Endodermal cell (in vitro differentiated cells): ENCODE data around the gene ROR1. TPM values are rescaled to one million over a fixed set of nuclear protein-coding genes. Genes with fewer than 3 reads are reported as not detected.

Source experiments
- DNase-seq: peaks from one replicate; pipeline ENCODE4 v3.0.0-alpha.2; 2017
- H3K27ac ChIP-seq: 2 replicates; pipeline ENCODE4 v1.5.1; 2013; ENCODE audit warnings: mild to moderate bottlenecking, low read depth, low read length, moderate library complexity
- H3K27me3 ChIP-seq: 2 replicates; pipeline ENCODE4 v1.6.1; 2013; ENCODE audit warnings: mild to moderate bottlenecking, low read length, moderate library complexity; ENCODE audit not compliant: insufficient read depth, control insufficient read depth, poor library complexity, severe bottlenecking
- H3K36me3 ChIP-seq: 2 replicates; pipeline ENCODE4 v1.7.0; 2013; ENCODE audit warnings: mild to moderate bottlenecking, low read length, moderate library complexity; ENCODE audit not compliant: control insufficient read depth, insufficient read depth
- H3K4me1 ChIP-seq: one replicate; pipeline ENCODE4 v1.7.0; 2013; ENCODE audit warnings: low read length; ENCODE audit not compliant: control insufficient read depth, insufficient read depth
- H3K4me3 ChIP-seq: 2 replicates; pipeline ENCODE4 v1.5.1; 2013; ENCODE audit warnings: mild to moderate bottlenecking, low read length, moderate library complexity
- H3K9ac ChIP-seq: 2 replicates; pipeline ENCODE4 v1.6.1; 2013; ENCODE audit warnings: mild to moderate bottlenecking, low read length, moderate library complexity; ENCODE audit not compliant: poor library complexity, severe bottlenecking; ENCODE audit errors: extremely low read depth
- H3K9me3 ChIP-seq: 2 replicates; pipeline ENCODE4 v1.6.1; 2013; ENCODE audit warnings: mild to moderate bottlenecking, low read length, moderate library complexity; ENCODE audit not compliant: control insufficient read depth
- H3K27ac Mint-ChIP-seq: 2 replicates; pipeline ENCODE4 v1.8.0; 2020; ENCODE audit warnings: mixed read lengths
- H3K27me3 Mint-ChIP-seq: 2 replicates; pipeline ENCODE4 v1.8.0; 2021; ENCODE audit warnings: mild to moderate bottlenecking, mixed read lengths; ENCODE audit not compliant: insufficient read depth
- H3K36me3 Mint-ChIP-seq: 2 replicates; pipeline ENCODE4 v1.8.0; 2020; ENCODE audit warnings: low read depth, mixed read lengths
- H3K4me1 Mint-ChIP-seq: 2 replicates; pipeline ENCODE4 v1.8.0; 2020; ENCODE audit warnings: mixed read lengths
- H3K4me3 Mint-ChIP-seq: 2 replicates; pipeline ENCODE4 v1.8.0; 2020; ENCODE audit warnings: mild to moderate bottlenecking, moderate library complexity, mixed read lengths
- H3K9me3 Mint-ChIP-seq: 2 replicates; pipeline ENCODE4 v1.8.0; 2020; ENCODE audit warnings: mild to moderate bottlenecking, mixed read lengths
- WGBS, 2 experiments: methylation state at CpG; one replicate each; pipeline versions ENCODE4 v1.1.5 to v1.1.7; 2013; ENCODE audit warnings: missing lambda C conversion rate in 2 of 2, mixed read lengths in 1 of 2; ENCODE audit not compliant: insufficient coverage in 1 of 2, insufficient read length in 1 of 2; 5-methylcytosine and 5-hydroxymethylcytosine counted together
- total RNA-seq, 2 donors: library from RNA; stranded (reverse); fragmentation: NEBNext Ultra II Directional in 1 of 2; extraction: Animal tissue kit (Norgen Biotek cat#: 25700) in 1 of 2; gene quantifications; 2 replicates in 1 of 2; 3 replicates in 1 of 2; pipeline ENCODE4 v1.2.1, GENCODE V29; 2021
- TF ChIP-seq, protein P1 (sequence below): fragments of 200-600 bp; sonication (generic); conservative IDR thresholded peaks from 2 replicates; pipeline ENCODE4 v1.5.0; 2021; ENCODE audit warnings: antibody characterized with exemption, mild to moderate bottlenecking

Gene ROR1
- total RNA-seq, 2 donors from 2014 or later: 77.4 to 77.9 TPM

DNA sequence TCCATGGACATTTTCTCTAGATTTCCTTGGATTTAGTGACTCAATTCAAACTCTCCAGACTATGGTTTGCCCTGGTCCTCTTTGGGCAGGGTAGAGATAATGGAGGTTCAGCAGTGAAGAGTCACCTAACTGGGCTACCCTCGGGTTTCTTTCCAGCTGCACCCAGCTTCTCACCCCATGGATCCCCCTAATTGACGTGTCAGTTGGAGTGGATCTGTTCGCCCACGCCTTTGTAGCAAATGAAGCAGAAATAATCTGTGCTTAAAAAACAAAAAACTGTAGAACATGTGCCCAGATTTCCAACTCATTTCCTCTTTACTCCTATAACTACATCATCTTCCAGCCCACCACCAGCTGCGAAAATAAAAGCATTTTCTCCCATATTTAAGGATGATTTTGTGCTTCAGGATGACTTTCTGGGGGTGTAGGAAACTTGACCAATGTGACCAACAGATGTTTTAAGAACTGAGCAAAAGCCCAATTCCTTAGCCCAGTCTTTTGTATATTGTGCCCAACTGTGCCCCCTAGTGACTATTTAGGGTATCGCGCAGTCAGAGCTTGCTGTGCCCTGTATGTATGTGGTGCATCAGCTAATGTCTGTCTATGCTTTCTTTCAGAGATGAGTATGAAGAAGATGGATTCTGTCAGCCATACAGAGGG lies 363.1 kb downstream of the ROR1 start:
- Mint-ChIP-seq H3K27ac (no peak overlapping the region), H3K4me1 (peaks cover 3% of the 10 kb centered on the region), H3K27me3 (no peaks in the 10 kb centered on the region), H3K36me3 (peaks cover 43% of the 10 kb centered on the region), H3K4me3 (no peak overlapping the region), H3K9me3 (no peaks in the 10 kb centered on the region)
- Histone ChIP-seq H3K27me3 (no peaks in the 10 kb centered on the region), H3K4me1 (no peaks in the 10 kb centered on the region), H3K36me3 (peaks cover 33% of the 10 kb centered on the region), H3K27ac (no peak overlapping the region), H3K4me3 (no peak overlapping the region), H3K9ac (no peak overlapping the region), H3K9me3 (peaks cover 4% of the 10 kb centered on the region)
- TF ChIP-seq, protein P1, sequence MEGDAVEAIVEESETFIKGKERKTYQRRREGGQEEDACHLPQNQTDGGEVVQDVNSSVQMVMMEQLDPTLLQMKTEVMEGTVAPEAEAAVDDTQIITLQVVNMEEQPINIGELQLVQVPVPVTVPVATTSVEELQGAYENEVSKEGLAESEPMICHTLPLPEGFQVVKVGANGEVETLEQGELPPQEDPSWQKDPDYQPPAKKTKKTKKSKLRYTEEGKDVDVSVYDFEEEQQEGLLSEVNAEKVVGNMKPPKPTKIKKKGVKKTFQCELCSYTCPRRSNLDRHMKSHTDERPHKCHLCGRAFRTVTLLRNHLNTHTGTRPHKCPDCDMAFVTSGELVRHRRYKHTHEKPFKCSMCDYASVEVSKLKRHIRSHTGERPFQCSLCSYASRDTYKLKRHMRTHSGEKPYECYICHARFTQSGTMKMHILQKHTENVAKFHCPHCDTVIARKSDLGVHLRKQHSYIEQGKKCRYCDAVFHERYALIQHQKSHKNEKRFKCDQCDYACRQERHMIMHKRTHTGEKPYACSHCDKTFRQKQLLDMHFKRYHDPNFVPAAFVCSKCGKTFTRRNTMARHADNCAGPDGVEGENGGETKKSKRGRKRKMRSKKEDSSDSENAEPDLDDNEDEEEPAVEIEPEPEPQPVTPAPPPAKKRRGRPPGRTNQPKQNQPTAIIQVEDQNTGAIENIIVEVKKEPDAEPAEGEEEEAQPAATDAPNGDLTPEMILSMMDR: peak; percentile 94
- DNase-seq: peak; percentile 94
- 50% methylated on average over 6 to 7 of the region's 7 CpGs for WGBS, 2 experiments

DNA sequence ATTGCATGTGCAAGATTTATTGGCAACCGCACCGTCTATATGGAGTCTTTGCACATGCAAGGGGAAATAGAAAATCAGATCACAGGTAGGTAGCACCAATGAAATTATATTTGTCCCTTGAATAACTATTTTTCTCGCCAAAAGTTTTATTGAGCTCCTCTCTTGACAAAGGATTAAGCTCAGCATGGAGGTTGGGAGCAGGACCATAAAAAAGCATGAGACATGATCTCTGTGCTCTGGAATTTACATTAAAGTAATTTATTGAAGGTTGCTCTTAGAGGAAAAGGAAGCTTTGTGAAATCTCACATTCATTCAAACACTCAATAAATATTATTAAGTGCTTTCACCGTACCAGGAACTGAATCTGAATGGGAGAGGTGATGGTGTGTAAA lies 363.6 kb downstream of the ROR1 start:
- no peak overlapping the region for H3K27ac Mint-ChIP-seq

DNA sequence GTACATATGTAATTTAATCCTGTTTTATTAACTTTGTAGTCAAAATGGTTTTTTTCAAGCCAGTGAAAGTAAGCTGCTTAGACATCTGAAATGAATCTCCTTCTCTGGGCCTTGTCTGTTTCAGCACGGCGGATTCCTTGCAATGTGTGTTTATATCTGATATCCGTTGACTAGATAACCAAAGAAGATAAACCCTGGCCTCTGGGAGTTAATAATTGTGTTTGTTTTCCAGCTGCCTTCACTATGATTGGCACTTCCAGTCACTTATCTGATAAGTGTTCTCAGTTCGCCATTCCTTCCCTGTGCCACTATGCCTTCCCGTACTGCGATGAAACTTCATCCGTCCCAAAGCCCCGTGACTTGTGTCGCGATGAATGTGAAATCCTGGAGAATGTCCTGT lies 366.1 kb downstream of the ROR1 start:
- no peak overlapping the region for H3K27ac ChIP-seq
- H3K4me3 ChIP-seq: no peak overlapping the region
- Mint-ChIP-seq H3K9me3 (no peaks in the 10 kb centered on the region), H3K36me3 (peaks cover 65% of the 10 kb centered on the region), H3K4me1 (peaks cover 3% of the 10 kb centered on the region), H3K27me3 (no peaks in the 10 kb centered on the region), H3K4me3 (no peak overlapping the region), H3K27ac (no peak overlapping the region)
- H3K27me3 ChIP-seq: no peaks in the 10 kb centered on the region
- peaks cover 53% of the 10 kb centered on the region for H3K36me3 ChIP-seq
- H3K4me1 ChIP-seq: no peaks in the 10 kb centered on the region
- 91 to 95% methylated on average over 10 of the region's 10 CpGs for WGBS, 2 experiments
- TF ChIP-seq, protein P1: no peak
- H3K9me3 ChIP-seq: peaks cover 4% of the 10 kb centered on the region
- H3K9ac ChIP-seq: no peak overlapping the region
- no peak for DNase-seq

More for the DNA sequence above, 363.6 kb downstream of the ROR1 start:
- peaks cover 3% of the 10 kb centered on the region for H3K4me1 Mint-ChIP-seq
- no peaks in the 10 kb centered on the region for H3K9me3 Mint-ChIP-seq
- H3K36me3 ChIP-seq: peaks cover 34% of the 10 kb centered on the region
- H3K27me3 Mint-ChIP-seq: no peaks in the 10 kb centered on the region
- H3K36me3 Mint-ChIP-seq: peaks cover 46% of the 10 kb centered on the region
- no peaks in the 10 kb centered on the region for H3K27me3 ChIP-seq
- no peak overlapping the region for H3K27ac ChIP-seq
- H3K9ac ChIP-seq: no peak overlapping the region
- WGBS, 2 experiments: 80 to 82% methylated on average over 3 to 4 of the region's 4 CpGs
- H3K4me1 ChIP-seq: no peaks in the 10 kb centered on the region
- peaks cover 4% of the 10 kb centered on the region for H3K9me3 ChIP-seq
- no peak overlapping the region for H3K4me3 ChIP-seq
- H3K4me3 Mint-ChIP-seq: no peak overlapping the region
- TF ChIP-seq, protein P1: peak; percentile 11
- no peak for DNase-seq
